SK-N-SH (cell line): ENCODE measurements around the gene KCNMB1. TPM values are rescaled to one million over a fixed set of nuclear protein-coding genes. Genes with fewer than 3 reads are reported as not detected.

Experiments used
- CTCF ChIA-PET: fragments of 300-600, 350-600 bp; formaldehyde crosslinking; extraction: SDS; loops from one replicate; lab custom pipeline; 2021; lab: Yijun Ruan, JAX
- POLR2A ChIA-PET: fragments of 350-600 bp; sonication (Branson Sonifier 250); formaldehyde crosslinking; extraction: SDS; loops from one replicate; lab custom pipeline; 2020; ENCODE audit warnings: antibody characterized with exemption, inconsistent platforms; lab: Yijun Ruan, JAX
- DNase-seq: peaks from one replicate; pipeline ENCODE4 v3.0.0; 2012
- H2AFZ ChIP-seq: fragments of 200-600 bp; sonication (generic); 2 replicates; pipeline ENCODE4 v1.8.1; 2016; ENCODE audit warnings: antibody characterized with exemption, mild to moderate bottlenecking, low read depth
- H3F3A ChIP-seq: fragments of 200-600 bp; sonication (generic); replicated peaks from 2 replicates; pipeline ENCODE3; 2016; ENCODE audit warnings: antibody characterized with exemption, mild to moderate bottlenecking; ENCODE audit not compliant: insufficient read depth
- H3K27ac ChIP-seq, 2 experiments: fragments of 200-500 bp in 1 of 2; fragments of 200-600 bp in 1 of 2; sonication (Bioruptor generic) in 1 of 2; sonication (generic), shearing (Covaris generic) in 1 of 2; 2 replicates each; pipeline versions ENCODE4 v1.5.1 to v1.6.1; 2014 to 2016; ENCODE audit warnings: low read depth in 2 of 2, inconsistent platforms in 1 of 2, low read length in 1 of 2, mild to moderate bottlenecking in 1 of 2, mixed read lengths in 1 of 2
- H3K27me3 ChIP-seq: fragments of 200-600 bp; sonication (generic), shearing (Covaris generic); 2 replicates; pipeline ENCODE4 v1.6.1; 2016; ENCODE audit warnings: mixed run types; ENCODE audit not compliant: insufficient read depth
- H3K36me3 ChIP-seq, 2 experiments: fragments of 200-500 bp in 1 of 2; fragments of 200-600 bp in 1 of 2; sonication (Bioruptor generic) in 1 of 2; sonication (generic) in 1 of 2; replicated peaks in 1 of 2; 2 replicates each; pipeline versions ENCODE3 to v1.5.1; 2014 to 2016; ENCODE audit warnings: low read length in 1 of 2, mild to moderate bottlenecking in 1 of 2; ENCODE audit not compliant: insufficient read depth in 2 of 2, control insufficient read depth in 1 of 2
- H3K4me1 ChIP-seq, 2 experiments: fragments of 200-500 bp in 1 of 2; fragments of 200-600 bp in 1 of 2; sonication (Bioruptor generic) in 1 of 2; sonication (generic), shearing (Covaris generic) in 1 of 2; 2 replicates each; pipeline versions ENCODE4 v1.5.1 to v1.6.1; 2014 to 2016; ENCODE audit warnings: low read depth in 1 of 2, low read length in 1 of 2, mixed run types in 1 of 2; ENCODE audit not compliant: insufficient read depth in 2 of 2, control insufficient read depth in 1 of 2
- H3K4me2 ChIP-seq: fragments of 200-600 bp; sonication (generic), shearing (Covaris generic); 2 replicates; pipeline ENCODE4 v1.6.1; 2017; ENCODE audit warnings: mixed run types
- H3K4me3 ChIP-seq, 2 experiments: fragments of 200-500 bp in 1 of 2; fragments of 200-600 bp in 1 of 2; sonication (Bioruptor generic) in 1 of 2; sonication (generic), shearing (Covaris generic) in 1 of 2; 2 replicates each; pipeline versions ENCODE4 v1.5.1 to v1.8.1; 2014 to 2016; ENCODE audit warnings: low read depth in 2 of 2, inconsistent platforms in 1 of 2, low read length in 1 of 2, mild to moderate bottlenecking in 1 of 2, mixed read lengths in 1 of 2, moderate library complexity in 1 of 2
- H3K79me2 ChIP-seq: fragments of 200-600 bp; sonication (generic); 2 replicates; pipeline ENCODE4 v1.8.1; 2017; ENCODE audit warnings: mild to moderate bottlenecking; ENCODE audit not compliant: insufficient read depth
- H3K9ac ChIP-seq: fragments of 200-600 bp; sonication (generic); 2 replicates; pipeline ENCODE4 v1.6.1; 2017; ENCODE audit warnings: mixed run types
- H3K9me2 ChIP-seq: fragments of 200-600 bp; sonication (generic); 2 replicates; pipeline ENCODE4 v1.6.1; 2017; ENCODE audit warnings: mixed run types
- H3K9me3 ChIP-seq: fragments of 200-600 bp; sonication (generic); 2 replicates; pipeline ENCODE4 v1.6.1; 2017; ENCODE audit warnings: mixed run types, mild to moderate bottlenecking, moderate library complexity
- H4K20me1 ChIP-seq: fragments of 200-600 bp; sonication (generic); 2 replicates; pipeline ENCODE4 v1.6.1; 2017; ENCODE audit warnings: mild to moderate bottlenecking, mixed run types; ENCODE audit not compliant: insufficient read depth
- FOXM1 ChIP-seq: IDR thresholded peaks from 2 replicates; pipeline ENCODE4 v1.4.0; 2012; ENCODE audit warnings: low read depth, mild to moderate bottlenecking
- POLR2AphosphoS5 ChIP-seq: IDR thresholded peaks from 2 replicates; pipeline ENCODE4 v1.6.1; 2012; ENCODE audit warnings: low read depth, low read length
- RAD21 ChIP-seq: IDR thresholded peaks from 2 replicates; pipeline ENCODE4 v1.6.1; 2012; ENCODE audit warnings: mild to moderate bottlenecking, low read length
- RCOR1 ChIP-seq: fragments of 150-350 bp; IDR thresholded peaks from 2 replicates; pipeline ENCODE4 v1.6.1; 2017; ENCODE audit warnings: antibody characterized with exemption, low read length
- SMC3 ChIP-seq: IDR thresholded peaks from 2 replicates; pipeline ENCODE4 v1.6.1; 2012; ENCODE audit warnings: low read depth, low read length, improper control_type of control experiment
- TEAD4 ChIP-seq: IDR thresholded peaks from 2 replicates; pipeline ENCODE4 v1.4.0; 2012; ENCODE audit warnings: mild to moderate bottlenecking, borderline replicate concordance; ENCODE audit not compliant: insufficient read depth
- WGBS: methylation state at CpG from one replicate; pipeline ENCODE4 v1.1.6; 2017; ENCODE audit warnings: low lambda C conversion rate; 5-methylcytosine and 5-hydroxymethylcytosine counted together
- polyA plus RNA-seq, 3 experiments: library from polyadenylated mRNA; depleted of rRNA; stranded (reverse); fragments of >200 nt; gene quantifications; 2 replicates each; pipeline ENCODE4 v1.2.3, GENCODE V29; 2012
- TF ChIP-seq, protein P1 (sequence below): IDR thresholded peaks from 2 replicates; pipeline ENCODE4 v1.4.0; 2012; ENCODE audit warnings: low read depth, borderline replicate concordance

The KCNMB1 gene
- polyA plus RNA-seq, 1 of the 3 experiments (the other 2 are of a cell fraction) = not detected

DNA sequence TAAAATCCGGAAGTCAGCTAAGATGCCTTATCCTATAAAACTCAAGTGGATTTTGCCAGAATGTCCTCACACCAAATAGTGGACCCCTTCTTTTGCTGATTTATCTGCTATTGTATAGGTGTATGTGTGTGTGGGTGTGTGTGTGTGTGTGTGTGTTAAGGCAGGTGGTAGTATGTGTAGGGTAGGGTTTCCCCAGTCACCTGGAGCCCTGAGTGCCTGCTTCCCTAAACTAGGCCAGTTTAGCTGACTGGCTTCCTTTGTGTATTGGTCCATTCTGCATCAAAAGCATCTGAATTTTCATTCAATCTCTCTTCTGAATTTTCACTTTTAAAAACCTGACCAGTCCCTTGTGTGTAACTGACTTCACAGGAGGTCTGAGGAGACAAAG is 49.4 kb downstream of the KCNMB1 start:
- Histone ChIP-seq H3K4me2 (no peak overlapping the region), H3K79me2 (no peaks in the 10 kb centered on the region), H3F3A (no peaks in the 10 kb centered on the region), H3K4me1 (no peaks in the 10 kb centered on the region), H3K9me2 (no peaks in the 10 kb centered on the region), H4K20me1 (no peaks in the 10 kb centered on the region), H3K4me3 (no peak overlapping the region), H3K36me3 (no peaks in the 10 kb centered on the region), H3K27ac (no peak overlapping the region), H3K9me3 (no peaks in the 10 kb centered on the region), H2AFZ (no peak overlapping the region), H3K9ac (no peak overlapping the region), H3K27me3 (no peaks in the 10 kb centered on the region)
- WGBS = 88% methylated on average over 1 of the region's 1 CpG
- ChIA-PET POLR2A (no interaction called here), CTCF (interaction anchor here (0.5 to 1.4 kb wide), 3 partner anchors 20 to 118 kb away, joined by 3 to 4 read pairs (median 3); no protein-coding TSS in a partner anchor)
- TF ChIP-seq FOXM1 (no peak), TEAD4 (no peak), SMC3 (no peak)
- DNase-seq = no peak

DNA sequence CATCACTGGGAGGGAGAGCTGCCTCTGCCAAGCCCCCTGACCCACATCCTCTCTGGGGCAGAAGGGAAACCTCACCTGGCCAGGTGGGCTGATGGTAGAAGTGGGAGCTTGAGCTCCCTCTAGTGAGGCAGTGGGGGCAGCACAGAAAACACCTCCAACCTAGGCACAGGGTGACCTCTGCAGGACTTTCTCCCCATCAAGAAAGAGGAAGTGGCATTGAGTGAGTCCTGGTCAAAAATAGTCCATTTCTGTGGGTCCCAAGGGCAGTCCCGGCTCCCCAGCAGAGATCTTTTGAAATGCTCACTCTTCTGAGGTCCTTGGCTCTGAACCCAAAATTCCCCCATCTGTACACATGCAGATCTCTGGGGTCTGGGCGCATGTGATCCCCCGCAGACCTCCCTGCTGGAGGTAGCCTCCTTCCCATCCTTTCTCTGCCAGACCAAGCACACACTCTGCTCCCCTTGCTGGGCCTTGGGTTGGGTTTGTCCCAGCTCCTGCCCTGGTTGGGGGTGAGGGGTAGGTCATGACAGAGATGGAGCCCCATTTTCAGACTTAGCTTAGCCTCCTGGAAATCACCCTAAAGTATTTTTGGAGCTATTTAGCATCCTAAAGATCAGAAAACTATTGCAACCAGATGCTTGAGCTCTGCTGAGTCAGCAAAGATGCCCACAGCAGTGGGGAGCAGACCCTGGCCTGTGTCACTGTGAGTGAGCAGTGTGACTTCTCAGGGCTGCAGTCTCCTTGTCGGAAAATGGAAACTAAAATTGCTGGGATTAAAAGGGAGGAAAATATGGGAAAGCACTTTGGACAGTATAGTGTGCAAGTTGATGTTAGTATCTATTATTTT is 50.0 kb downstream of the KCNMB1 start:
- no peak overlapping the region for H3K4me3 ChIP-seq
- ChIA-PET POLR2A (no interaction called here), CTCF (interaction anchor here (0.5 to 1.9 kb wide), 5 partner anchors 14 to 118 kb away, joined by 3 to 7 read pairs (median 3); no protein-coding TSS in a partner anchor)
- no peaks in the 10 kb centered on the region for H3K27me3 ChIP-seq
- no peak overlapping the region for H3K4me2 ChIP-seq
- no peaks in the 10 kb centered on the region for H3K9me3 ChIP-seq
- H4K20me1 ChIP-seq = no peaks in the 10 kb centered on the region
- H3K9ac ChIP-seq = no peak overlapping the region
- H3F3A ChIP-seq = no peaks in the 10 kb centered on the region
- no peaks in the 10 kb centered on the region for H3K36me3 ChIP-seq
- TF ChIP-seq RAD21 = peak; percentile 10; the same call in 1 of the 2 replicates
- TF ChIP-seq, protein P1, sequence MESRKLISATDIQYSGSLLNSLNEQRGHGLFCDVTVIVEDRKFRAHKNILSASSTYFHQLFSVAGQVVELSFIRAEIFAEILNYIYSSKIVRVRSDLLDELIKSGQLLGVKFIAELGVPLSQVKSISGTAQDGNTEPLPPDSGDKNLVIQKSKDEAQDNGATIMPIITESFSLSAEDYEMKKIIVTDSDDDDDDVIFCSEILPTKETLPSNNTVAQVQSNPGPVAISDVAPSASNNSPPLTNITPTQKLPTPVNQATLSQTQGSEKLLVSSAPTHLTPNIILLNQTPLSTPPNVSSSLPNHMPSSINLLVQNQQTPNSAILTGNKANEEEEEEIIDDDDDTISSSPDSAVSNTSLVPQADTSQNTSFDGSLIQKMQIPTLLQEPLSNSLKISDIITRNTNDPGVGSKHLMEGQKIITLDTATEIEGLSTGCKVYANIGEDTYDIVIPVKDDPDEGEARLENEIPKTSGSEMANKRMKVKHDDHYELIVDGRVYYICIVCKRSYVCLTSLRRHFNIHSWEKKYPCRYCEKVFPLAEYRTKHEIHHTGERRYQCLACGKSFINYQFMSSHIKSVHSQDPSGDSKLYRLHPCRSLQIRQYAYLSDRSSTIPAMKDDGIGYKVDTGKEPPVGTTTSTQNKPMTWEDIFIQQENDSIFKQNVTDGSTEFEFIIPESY = no peak
- no peak for DNase-seq
- H3K9me2 ChIP-seq = no peaks in the 10 kb centered on the region
- H3K79me2 ChIP-seq = no peaks in the 10 kb centered on the region
- no peak overlapping the region for H2AFZ ChIP-seq
- WGBS = 45% methylated on average over 4 of the region's 4 CpGs
- no peaks in the 10 kb centered on the region for H3K4me1 ChIP-seq
- H3K27ac ChIP-seq = no peak overlapping the region

DNA sequence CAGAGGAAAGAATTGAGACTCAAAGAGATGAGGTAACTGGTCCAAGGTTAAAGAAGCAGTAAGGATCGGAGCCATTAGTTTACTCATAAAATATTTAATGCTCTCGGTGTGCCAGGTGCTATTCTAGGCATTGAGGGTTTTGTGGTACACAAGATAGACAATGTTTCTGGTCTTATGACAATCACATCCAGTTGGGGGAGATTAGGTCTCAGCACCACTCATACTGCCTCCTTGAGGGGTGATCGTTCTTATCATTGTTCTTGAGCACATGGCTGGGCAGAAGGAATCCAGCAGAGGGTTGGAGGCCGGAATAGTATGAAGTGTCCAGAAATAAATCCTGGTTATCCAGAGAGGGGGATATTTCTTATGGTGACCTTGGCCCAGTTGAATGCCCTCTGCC is 50.9 kb downstream of the KCNMB1 start:
- no peaks in the 10 kb centered on the region for H3K9me3 ChIP-seq
- H4K20me1 ChIP-seq = no peaks in the 10 kb centered on the region
- no peak for TF ChIP-seq RCOR1
- TF ChIP-seq POLR2AphosphoS5 = no peak
- DNase-seq = no peak
- H3K27ac ChIP-seq = no peak overlapping the region
- H3K4me1 ChIP-seq = no peaks in the 10 kb centered on the region
- CTCF ChIA-PET = interaction anchor here (1.4 to 1.9 kb wide), 2 partner anchors 14 to 15 kb away, joined by 3 to 7 read pairs; no protein-coding TSS in a partner anchor
- H3F3A ChIP-seq = no peaks in the 10 kb centered on the region
- H3K27me3 ChIP-seq = no peaks in the 10 kb centered on the region
- 57% methylated on average over 4 of the region's 4 CpGs for WGBS
- no peaks in the 10 kb centered on the region for H3K79me2 ChIP-seq
- no peak overlapping the region for H3K4me3 ChIP-seq
- no peak overlapping the region for H3K4me2 ChIP-seq
- H3K9me2 ChIP-seq = no peaks in the 10 kb centered on the region
- POLR2A ChIA-PET = no interaction called here
- H2AFZ ChIP-seq = no peak overlapping the region
- no peaks in the 10 kb centered on the region for H3K36me3 ChIP-seq
- H3K9ac ChIP-seq = no peak overlapping the region
